Suppressor macrophage treated with lipopolysaccharide for 4 hours (primary cell): Measurements from ENCODE around the gene SPRED1.
A peak's percentile ranks its signal among the peaks of the same experiment; 100 is the strongest.

ENCODE experiments used
- DNase-seq: peaks from one replicate; pipeline ENCODE4 v3.0.0-alpha.2; 2020

Gene SPRED1

DNA sequence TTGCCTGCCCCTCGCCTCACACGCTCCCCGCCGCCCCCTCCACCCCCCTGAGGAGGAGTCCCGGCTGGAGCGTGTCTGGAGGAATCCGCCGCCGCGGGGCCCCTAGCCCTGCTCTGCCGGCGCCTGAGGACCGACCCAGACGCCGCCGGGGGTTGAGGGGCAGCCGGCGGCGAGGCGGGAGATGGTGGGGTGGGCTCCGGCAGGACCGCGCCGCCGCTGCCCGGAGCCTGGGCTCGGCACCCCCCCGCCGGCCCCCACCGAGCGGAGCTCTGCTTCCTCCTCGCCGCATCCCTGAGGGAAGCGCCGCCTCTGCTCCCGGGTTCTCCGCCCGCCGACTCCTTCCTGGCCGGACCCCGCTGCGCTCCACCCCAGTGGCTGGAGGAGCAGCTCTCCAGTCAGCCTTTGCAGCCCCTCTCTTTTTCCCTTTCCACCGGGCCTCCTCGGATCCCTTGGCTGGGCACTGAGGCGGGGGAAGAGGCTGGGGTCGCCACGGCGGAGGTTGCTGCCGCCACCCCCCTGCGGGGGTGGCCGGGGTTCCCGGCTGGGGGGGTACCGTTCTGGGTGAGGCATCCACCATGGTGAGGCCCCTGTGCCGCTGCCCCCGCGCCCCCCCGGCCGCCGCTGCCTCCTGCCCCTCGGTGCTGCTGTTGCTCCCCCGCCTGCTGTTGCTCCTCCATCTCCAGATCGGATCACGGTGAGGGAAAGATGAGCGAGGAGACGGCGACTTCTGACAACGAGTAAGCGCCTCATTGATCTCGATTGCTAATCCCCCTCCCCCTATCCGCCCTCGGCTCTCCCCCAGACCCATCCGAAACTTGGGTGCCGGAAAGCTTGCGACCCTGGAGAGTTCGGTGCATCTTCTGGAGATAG, at the start of gene SPRED1:
Gene SPRED1 (plus strand): TSS at position 356 of the 870 bp plus-strand sequence. CDS start 350 bp downstream, at position 706.
- peak; percentile 67 for DNase-seq

DNA sequence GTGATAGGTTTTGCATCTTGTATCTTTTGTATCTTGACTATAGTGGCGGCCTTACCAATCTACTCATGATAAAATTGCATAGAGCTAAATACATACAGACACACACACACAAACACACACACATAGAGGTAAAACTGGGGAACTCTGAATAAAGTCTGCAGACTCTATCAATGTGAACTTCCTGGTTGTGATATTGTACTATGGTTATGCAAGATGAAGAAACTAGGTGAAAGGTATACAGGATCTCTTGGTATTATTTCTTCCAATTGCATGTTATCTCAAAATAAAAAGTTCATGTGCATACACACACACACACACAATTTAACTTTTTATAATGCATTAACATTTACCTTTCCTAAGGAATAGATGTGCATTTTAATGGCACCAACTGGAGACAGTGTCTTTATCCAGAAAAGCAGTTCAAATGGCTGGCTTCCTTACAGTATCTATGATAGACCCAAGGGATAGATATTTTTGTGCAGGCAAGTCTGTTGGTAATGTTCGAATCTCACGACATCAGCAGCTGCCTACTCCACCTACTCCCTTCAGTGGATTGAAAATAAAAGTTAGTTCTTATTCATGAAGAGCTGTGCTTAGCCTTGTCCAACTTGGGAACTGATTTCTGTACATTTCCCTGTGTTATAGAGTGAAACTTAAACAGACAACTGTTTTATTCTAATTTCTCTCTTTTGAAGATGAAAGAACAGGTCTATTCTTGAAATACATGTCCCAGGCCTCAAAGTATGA, 46.9 kb upstream of the SPRED1 start:
- DNase-seq: no peak

DNA sequence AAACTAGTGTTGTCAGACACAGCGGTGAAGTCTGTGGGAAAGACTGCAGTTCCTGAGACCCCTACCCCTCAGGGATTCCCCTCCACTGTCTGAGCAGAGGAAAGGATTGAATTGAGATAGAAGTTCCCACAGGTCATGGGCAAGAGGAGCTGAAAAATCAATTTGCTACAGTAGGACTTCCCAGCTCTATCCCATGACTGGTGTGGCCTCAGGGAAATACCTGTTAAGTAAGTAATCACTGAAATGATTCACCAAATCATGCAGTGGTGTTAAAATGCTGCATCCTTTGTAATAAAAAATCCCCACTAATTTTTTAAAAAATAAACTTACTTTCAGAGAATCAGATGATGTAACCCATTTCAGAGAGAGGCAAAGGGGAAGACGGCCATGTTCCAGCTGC, 45.0 kb upstream of the SPRED1 start:
- peak; percentile 44 for DNase-seq

DNA sequence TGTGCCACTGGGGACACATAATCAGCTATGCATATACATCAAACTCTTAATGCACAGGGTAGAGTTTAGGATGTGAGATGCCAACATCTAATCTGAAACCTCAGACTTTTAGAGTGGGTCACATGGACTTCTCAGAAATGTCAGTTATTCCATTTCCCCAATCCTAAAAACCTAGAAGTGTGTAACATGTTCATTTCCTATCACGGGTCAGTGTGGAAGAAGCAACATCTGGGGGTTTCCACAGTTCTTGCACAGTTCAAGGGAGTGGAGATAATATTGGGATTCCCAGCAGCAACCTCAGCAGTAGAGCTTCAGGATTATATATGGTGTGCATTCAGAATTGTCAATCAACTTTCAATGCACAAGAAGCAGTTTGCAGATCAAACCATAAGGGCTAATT, 44.4 kb upstream of the SPRED1 start:
- DNase-seq: peak; percentile 73

DNA sequence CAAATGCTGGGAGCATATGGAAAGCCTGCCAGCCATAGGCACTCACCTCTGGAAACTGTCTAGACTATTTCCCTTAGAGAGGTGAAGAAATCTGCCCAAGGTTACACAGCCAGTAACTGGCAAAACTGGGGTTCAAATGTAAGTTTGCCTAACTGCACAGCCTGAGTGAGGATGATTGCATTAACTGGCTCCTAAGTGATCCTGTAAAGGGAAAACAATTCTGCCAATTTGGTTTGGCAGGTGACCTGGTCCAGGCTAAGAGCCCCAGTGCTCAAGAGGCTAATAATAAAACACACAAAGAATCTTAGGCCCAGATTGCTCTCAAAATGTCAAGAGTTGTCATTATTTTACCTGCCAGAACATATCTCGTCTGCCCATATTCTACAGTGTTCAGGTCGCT, 43.9 kb upstream of the SPRED1 start:
- no peak for DNase-seq

- DNase-seq: no peak
Measured at GRCh38 chr15:38211249-38211648, 41.4 kb upstream of the SPRED1 start.

DNA sequence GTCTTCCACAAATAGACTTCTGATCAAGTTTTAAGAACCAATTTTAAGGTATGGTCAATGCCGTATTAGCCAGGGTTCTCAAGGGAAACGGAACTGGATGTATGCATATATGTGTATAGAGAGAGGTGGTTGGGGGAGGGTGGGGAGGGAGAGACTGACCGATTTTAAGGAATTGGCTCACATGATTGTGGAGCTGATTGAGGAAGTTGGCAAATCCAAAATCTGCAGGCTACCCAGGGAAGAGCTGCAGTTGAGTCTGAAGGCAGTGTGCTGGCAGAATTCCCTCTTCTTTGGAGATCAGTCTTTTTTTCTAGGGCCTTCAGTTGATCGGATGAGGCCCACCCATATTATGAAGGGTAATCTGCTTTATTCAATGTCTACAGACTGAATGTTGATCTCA, 40.8 kb upstream of the SPRED1 start:
- no peak for DNase-seq

GRCh38 chr15:38212729-38213351, 39.8 kb upstream of the SPRED1 start:
- no peak for DNase-seq

- peak; percentile 30 for DNase-seq
Measured at GRCh38 chr15:38213356-38213755, 39.3 kb upstream of the SPRED1 start.

DNA sequence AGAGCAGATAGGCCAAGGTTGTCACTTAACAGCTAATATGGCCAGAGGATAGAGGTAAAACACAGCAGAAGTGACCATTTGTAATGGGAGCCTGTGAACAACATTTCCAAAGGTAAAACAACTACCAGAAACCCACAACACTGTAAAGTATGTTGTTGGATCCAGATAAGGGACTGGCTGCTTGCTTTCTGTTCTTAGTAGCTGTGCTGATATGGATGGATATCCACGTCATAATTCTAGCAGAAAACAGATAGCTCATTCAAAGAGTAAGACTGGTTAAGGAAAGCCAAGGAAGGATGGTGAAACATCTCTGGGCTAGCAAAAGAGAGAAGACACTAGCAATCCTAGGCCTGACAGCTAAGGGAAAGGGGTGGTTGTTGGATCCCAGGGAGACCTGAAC, 36.9 kb upstream of the SPRED1 start:
- no peak for DNase-seq

GRCh38 chr15:38216763-38217162, 35.9 kb upstream of the SPRED1 start:
- no peak for DNase-seq

- no peak for DNase-seq
Measured at GRCh38 chr15:38217191-38217595, 35.4 kb upstream of the SPRED1 start.

GRCh38 chr15:38217788-38218609, 34.6 kb upstream of the SPRED1 start:
- DNase-seq: no peak

DNA sequence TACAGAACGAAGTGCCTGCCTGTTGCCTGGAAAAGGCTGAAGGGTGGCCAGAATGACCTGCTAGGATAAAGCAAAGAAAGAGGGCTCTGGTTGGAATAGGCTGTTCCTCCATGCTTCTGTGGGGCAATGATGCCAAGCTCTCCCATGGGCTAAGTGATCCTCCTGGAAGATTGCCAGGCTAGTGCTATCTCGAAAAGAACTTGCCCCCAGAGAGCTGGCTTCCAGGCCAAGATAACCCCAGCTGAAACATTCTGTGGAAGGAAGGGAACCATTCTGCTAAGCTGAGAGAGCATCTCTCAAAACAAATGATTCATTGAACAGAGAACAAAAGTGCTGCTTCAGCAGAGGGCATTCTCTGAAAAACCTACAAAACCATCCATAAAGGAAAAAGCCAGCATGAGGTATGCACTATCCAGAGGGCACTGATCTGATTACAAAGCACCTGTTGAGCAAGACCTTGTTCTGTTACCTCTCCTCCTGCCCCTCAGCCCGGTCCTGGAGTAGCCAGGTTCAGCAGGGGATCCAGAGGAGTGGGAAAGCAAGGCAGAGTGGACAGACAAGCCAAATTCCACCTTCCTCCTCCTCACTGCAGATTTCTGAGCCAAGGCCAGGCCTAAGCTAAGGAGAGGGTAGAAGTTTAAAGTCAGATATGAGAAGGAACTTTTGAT, 31.9 kb upstream of the SPRED1 start:
- no peak for DNase-seq

GRCh38 chr15:38224486-38224885, 28.1 kb upstream of the SPRED1 start:
- DNase-seq: no peak

DNA sequence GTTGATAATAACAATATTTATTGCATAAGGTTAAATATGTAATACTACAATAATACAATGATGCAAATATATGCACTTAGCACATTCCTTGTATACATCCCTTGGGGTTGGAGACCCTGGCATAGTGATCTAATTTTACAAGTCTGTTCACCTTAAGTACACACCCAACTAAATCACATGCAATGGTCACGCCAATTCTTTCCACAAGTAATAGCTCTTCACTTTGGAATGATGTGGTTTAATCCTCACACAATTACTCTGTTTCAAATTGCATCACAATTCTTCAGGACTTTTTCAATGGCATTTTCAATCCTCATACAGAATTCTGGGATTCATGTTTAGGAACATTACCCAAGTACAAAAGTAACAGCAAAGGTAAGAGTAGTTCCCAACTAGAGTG, 27.3 kb upstream of the SPRED1 start:
- no peak for DNase-seq

DNA sequence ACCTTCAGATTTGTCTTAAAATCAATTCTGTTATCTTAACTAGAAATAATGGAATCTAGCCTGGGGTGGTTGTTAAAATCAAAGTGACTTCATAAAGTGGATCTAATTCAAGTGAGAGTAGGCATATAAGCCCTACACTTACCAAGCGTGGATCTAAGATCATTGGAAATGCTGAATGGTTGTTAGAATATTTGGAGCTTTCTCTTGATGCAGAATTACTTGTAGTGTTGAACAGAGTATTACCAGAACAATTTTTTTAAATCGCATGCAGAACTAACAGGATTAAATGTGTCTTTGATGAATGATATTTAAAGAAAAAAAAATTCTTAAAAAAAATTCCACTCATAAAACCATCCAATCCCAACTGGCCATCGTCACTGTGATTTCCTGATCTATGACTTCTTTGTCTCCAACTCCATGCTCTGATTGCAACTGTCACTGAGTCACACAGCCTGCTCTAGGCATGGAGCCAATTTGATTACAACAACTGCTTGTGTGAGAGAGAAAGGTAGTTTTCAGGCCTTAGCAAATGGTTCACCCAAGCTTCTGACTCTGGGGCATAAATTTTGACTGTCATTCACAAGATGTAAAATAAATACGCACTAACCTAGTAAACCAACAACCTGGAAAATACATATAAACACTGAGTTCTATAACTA, 25.9 kb upstream of the SPRED1 start:
- peak; percentile 69 for DNase-seq

GRCh38 chr15:38227941-38228340, 24.7 kb upstream of the SPRED1 start:
- DNase-seq: no peak

DNA sequence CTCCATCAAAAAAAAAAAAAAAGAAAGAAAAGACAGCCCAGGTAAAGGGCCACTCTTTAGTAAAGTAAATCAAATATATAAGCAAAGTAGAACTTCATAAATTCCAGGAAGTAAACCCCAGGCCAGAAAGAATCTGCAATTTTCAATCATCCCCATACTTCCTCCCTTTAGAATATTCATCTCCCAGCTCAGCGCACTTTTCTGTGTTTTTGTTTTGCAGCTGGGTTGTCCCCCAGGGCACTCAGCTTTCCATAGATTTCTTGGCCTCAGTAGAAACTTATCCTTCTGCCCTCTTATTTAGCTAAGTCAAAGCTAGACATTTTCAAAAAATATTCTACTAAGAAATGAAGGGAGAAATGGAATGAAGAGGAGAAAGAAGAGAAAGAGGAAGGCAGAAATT, 24.0 kb upstream of the SPRED1 start:
- DNase-seq: no peak

DNA sequence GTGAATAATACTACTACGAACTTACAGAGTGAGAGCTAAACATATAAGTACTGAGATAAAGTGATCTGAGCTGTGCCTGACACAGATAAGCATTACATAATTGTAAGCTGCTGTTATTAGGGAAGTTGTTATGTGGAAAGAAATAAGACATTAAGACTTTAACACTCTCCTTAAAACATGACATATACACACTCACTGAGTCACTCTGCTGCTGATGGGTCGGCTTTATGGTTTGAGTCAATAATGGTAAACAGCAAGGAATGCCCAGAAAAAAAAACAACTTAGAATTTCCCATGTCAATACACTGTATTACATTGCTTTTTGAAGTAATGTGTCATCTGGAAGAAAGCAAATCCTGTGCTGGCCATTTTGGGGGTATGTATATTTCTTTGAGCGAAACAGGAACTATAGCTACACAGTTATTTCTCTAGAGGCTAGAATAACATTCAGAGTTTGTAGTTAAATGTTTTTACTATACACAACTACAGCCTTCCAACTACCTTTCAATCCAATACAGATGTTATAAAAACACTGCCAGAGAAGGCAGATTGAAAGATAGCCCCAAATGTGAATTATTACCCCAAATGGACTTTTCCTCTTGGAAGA, 22.8 kb upstream of the SPRED1 start:
- peak; percentile 85 for DNase-seq

DNA sequence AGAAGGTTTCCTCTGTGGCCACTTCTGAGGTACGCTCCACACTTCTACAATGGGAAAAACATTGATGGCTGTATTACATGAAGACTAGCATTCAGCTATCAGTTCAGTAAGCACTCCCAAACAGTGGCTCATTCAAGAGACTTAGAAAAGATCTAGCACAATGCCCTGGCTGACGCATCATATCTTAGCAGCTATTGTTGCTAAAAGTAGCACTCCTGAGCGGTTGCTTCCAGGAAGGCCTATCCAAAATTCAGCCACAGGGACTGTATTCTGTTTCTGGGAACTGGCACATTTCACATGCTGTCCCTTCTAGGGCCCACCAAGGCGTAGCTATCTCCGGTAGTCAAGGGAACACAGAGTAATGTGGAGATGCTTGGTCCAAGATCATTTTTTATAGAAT, 21.2 kb upstream of the SPRED1 start:
- no peak for DNase-seq
